Tibial nerve (tissue), 4 donors: Measurements from ENCODE around the gene PALM. TPM values are rescaled to one million over a fixed set of nuclear protein-coding genes. Genes with fewer than 3 reads are reported as not detected.
A peak's percentile ranks its signal among the peaks of the same experiment; 100 is the strongest.

Source experiments
- DNase-seq, 2 donors: peaks; one replicate each; pipeline ENCODE4 v3.0.0-alpha.2; 2019; ENCODE audit warnings: low spot score in 2 of 2
- H3K27ac ChIP-seq, 4 donors: fragments of 200-600 bp; sonication (generic) in 3 of 4; one replicate each; pipeline ENCODE4 v1.5.1; 2017 to 2019; ENCODE audit warnings: mild to moderate bottlenecking in 1 of 4
- H3K27me3 ChIP-seq, 2 donors: fragments of 200-600 bp; sonication (generic) in 1 of 2; one replicate each; pipeline versions ENCODE4 v1.5.1 to v1.6.0; 2017 to 2019
- H3K36me3 ChIP-seq, 3 donors: fragments of 200-600 bp; sonication (generic); one replicate each; pipeline ENCODE4 v1.5.1; 2018 to 2019
- H3K4me1 ChIP-seq, 4 donors: fragments of 200-600 bp; sonication (generic) in 3 of 4; one replicate each; pipeline ENCODE4 v1.5.1; 2017 to 2019
- H3K4me3 ChIP-seq, 4 donors: fragments of 200-600 bp; sonication (generic) in 3 of 4; one replicate each; pipeline ENCODE4 v1.5.1; 2017 to 2019; ENCODE audit warnings: mild to moderate bottlenecking in 1 of 4, moderate library complexity in 1 of 4
- H3K9me3 ChIP-seq, 4 donors: fragments of 200-600 bp; sonication (generic) in 3 of 4; one replicate each; pipeline ENCODE4 v1.5.1; 2017 to 2019
- EP300 ChIP-seq, 2 donors: sonication (generic); formaldehyde crosslinking; IDR thresholded peaks; one replicate each; pipeline ENCODE4 v1.6.1; 2017; ENCODE audit warnings: antibody characterized with exemption in 2 of 2, mild to moderate bottlenecking in 1 of 2
- POLR2A ChIP-seq, 2 donors: fragments of 450-650 bp; IDR thresholded peaks; one replicate each; pipeline ENCODE4 v1.6.1; 2017; ENCODE audit warnings: antibody characterized with exemption in 2 of 2, mild to moderate bottlenecking in 2 of 2, moderate library complexity in 2 of 2
- WGBS, 2 donors: methylation state at CpG; one replicate each; pipeline ENCODE4 v1.1.5; 2018; 5-methylcytosine and 5-hydroxymethylcytosine counted together
- total RNA-seq, 4 donors: library from RNA; depleted of rRNA; stranded (reverse); fragments of >200 nt; gene quantifications; one replicate each; pipeline ENCODE4 v1.1.0, GENCODE V29; 2016
- TF ChIP-seq, protein P1 (sequence below), 5 experiments: fragments of 200-600 bp in 3 of 5; fragments of 450-650 bp in 2 of 5; sonication (generic) in 3 of 5; IDR thresholded peaks; one replicate each; pipeline ENCODE4 v1.5.1; 2016 to 2019; ENCODE audit warnings: antibody characterized with exemption in 5 of 5, mild to moderate bottlenecking in 3 of 5, moderate library complexity in 2 of 5

The PALM gene
- total RNA-seq, 4 donors from 2014 or later, result 65.7 to 101 (median 98.0) TPM

DNA sequence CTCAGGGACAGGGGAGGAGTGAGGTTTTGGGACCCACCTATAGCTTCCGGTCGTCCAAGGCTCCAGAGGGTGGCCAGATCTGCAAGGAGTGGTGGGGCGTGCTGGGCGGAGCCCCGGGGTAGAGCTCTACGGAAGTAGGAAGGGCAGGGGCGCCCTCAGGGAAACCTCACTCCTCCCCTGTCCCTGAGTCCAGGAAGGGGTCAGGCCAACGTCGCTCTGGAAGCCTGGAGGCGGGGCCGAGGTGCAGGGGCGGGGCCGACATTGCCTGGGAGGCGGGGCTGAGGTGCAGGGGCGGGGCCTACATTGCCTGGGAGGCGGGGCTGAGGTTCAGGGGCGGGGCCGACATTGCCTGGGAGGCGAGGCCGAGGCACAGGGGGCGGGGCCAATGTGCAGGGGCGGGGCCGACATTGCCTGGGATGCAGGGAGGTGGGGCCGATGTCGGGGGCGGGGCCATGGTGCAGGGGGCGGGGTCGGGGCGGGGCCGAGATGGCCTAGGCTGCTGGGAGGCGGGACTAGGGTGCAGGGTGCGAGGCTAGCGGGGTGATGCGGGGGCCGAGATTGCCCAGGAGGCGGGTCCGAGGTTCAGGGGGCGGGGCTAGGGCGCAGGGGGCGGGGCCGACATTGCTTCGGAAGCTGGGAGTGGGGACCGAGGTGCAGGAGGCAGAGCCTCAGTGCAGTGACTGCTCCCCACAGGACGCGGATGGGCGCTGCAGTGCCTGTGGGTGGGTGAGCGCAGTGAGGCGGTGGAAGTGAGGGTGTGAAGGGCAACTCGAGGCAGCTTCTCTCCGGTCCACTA lies 4.9 kb upstream of the PALM start:
- 7 to 8% methylated on average over 25 to 46 of the region's 50 CpGs for WGBS, 2 donors
- H3K27me3 ChIP-seq, result no peaks in the 10 kb centered on the region
- peak; percentile 63 to 76 for DNase-seq

DNA sequence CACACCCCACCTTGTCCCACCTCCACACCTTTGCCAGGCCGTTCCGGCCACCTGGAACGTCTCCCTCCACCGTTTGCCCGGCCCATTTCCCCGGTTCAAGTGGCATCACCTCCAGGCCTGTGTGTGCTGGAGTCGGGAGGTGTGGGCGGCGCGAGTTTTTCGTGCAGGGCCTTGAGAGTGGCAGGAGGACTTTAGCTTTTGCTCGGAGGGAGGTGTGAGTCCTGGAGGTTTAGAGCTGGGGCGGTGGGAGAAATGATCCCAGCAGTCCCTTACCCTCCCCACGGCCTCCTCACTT lies 4.3 kb upstream of the PALM start:
- Histone ChIP-seq H3K4me1 (peaks cover 0 to 24% (median 2%) of the 10 kb centered on the region in 4 donors), H3K27me3 (no peaks in the 10 kb centered on the region), H3K4me3 (peak overlapping the region in 1 of 4 donors; percentile 14), H3K27ac (no peak overlapping the region), H3K36me3 (no peaks in the 10 kb centered on the region), H3K9me3 (no peaks in the 10 kb centered on the region)
- WGBS, 2 donors, result 25% methylated on average over 14 of the region's 14 CpGs
- DNase-seq, result no peak
- TF ChIP-seq, protein P1, sequence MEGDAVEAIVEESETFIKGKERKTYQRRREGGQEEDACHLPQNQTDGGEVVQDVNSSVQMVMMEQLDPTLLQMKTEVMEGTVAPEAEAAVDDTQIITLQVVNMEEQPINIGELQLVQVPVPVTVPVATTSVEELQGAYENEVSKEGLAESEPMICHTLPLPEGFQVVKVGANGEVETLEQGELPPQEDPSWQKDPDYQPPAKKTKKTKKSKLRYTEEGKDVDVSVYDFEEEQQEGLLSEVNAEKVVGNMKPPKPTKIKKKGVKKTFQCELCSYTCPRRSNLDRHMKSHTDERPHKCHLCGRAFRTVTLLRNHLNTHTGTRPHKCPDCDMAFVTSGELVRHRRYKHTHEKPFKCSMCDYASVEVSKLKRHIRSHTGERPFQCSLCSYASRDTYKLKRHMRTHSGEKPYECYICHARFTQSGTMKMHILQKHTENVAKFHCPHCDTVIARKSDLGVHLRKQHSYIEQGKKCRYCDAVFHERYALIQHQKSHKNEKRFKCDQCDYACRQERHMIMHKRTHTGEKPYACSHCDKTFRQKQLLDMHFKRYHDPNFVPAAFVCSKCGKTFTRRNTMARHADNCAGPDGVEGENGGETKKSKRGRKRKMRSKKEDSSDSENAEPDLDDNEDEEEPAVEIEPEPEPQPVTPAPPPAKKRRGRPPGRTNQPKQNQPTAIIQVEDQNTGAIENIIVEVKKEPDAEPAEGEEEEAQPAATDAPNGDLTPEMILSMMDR (IDR thresholded peaks at IDR 0.05), result no peak
- no peak for TF ChIP-seq POLR2A (IDR thresholded peaks at IDR 0.05)
- TF ChIP-seq EP300 (IDR thresholded peaks at IDR 0.05), result no peak

More for the DNA sequence above, 4.9 kb upstream of the PALM start:
- H3K4me1 ChIP-seq, result peaks cover 0 to 23% (median 2%) of the 10 kb centered on the region in 4 donors
- peak overlapping the region in 1 of 4 donors; percentile 37 for H3K4me3 ChIP-seq
- H3K36me3 ChIP-seq, result no peaks in the 10 kb centered on the region
- no peaks in the 10 kb centered on the region for H3K9me3 ChIP-seq
- H3K27ac ChIP-seq, result peak overlapping the region in 1 of 4 donors; percentile 26
- TF ChIP-seq POLR2A (IDR thresholded peaks at IDR 0.05), result no peak
- TF ChIP-seq, protein P1 (IDR thresholded peaks at IDR 0.05), result no peak
- TF ChIP-seq EP300 (IDR thresholded peaks at IDR 0.05), result no peak

- Histone ChIP-seq H3K4me3 (peak overlapping the region; percentile 57 to 87 (median 84)), H3K36me3 (peaks cover 0 to 6% (median 0%) of the 10 kb centered on the region in 3 donors), H3K4me1 (peaks cover 0 to 37% (median 2%) of the 10 kb centered on the region in 4 donors), H3K9me3 (no peaks in the 10 kb centered on the region), H3K27ac (peak overlapping the region; percentile 85 to 96 (median 95)), H3K27me3 (no peaks in the 10 kb centered on the region)
- TF ChIP-seq, protein P1 (IDR thresholded peaks at IDR 0.05), result peak in 1 of 5 experiments; percentile 15
- TF ChIP-seq POLR2A (IDR thresholded peaks at IDR 0.05), result no peak
- no peak for DNase-seq
- WGBS, 2 donors, result 0% methylated on average over 7 to 39 of the region's 78 CpGs
These were observed 645 bp downstream of the PALM start for GRCh38 chr19:709196-709964.

GRCh38 chr19:709965-710571 lies 1.3 kb downstream of the PALM start:
- H3K27ac ChIP-seq, result peak overlapping the region; percentile 85 to 96 (median 95)
- 5 to 11% methylated on average over 10 to 19 of the region's 27 CpGs for WGBS, 2 donors
- DNase-seq, result peak in 1 of 2 donors; percentile 27

More at GRCh38 chr19:709965-710571, 1.3 kb downstream of the PALM start:
- Histone ChIP-seq H3K9me3 (peaks cover 0 to under 1% (median 0%) of the 10 kb centered on the region in 4 donors), H3K4me3 (peak overlapping the region; percentile 57 to 87 (median 84)), H3K4me1 (peaks cover 0 to 35% (median 2%) of the 10 kb centered on the region in 4 donors), H3K27me3 (no peaks in the 10 kb centered on the region), H3K36me3 (peaks cover 0 to 13% (median 0%) of the 10 kb centered on the region in 3 donors)
- TF ChIP-seq, protein P1 (IDR thresholded peaks at IDR 0.05), result no peak
- no peak for TF ChIP-seq EP300 (IDR thresholded peaks at IDR 0.05)
- peak in 1 of 2 donors; percentile 59 for TF ChIP-seq POLR2A (IDR thresholded peaks at IDR 0.05)
